Measurements from ENCODE around the gene MAP2. TPM values are rescaled to one million over a fixed set of nuclear protein-coding genes. Genes with fewer than 3 reads are reported as not detected.

The MAP2 gene
- total and polyA plus RNA-seq, 8 donors: 2.1 to 24.6 (median 11.8) TPM

- no peak overlapping the region for H3K27ac ChIP-seq
- H3K4me3 ChIP-seq: no peak overlapping the region
- no peak for TF ChIP-seq POLR2A (IDR thresholded peaks at IDR 0.05)
- no peak for TF ChIP-seq EP300 (IDR thresholded peaks at IDR 0.05)
- TF ChIP-seq, protein P1, sequence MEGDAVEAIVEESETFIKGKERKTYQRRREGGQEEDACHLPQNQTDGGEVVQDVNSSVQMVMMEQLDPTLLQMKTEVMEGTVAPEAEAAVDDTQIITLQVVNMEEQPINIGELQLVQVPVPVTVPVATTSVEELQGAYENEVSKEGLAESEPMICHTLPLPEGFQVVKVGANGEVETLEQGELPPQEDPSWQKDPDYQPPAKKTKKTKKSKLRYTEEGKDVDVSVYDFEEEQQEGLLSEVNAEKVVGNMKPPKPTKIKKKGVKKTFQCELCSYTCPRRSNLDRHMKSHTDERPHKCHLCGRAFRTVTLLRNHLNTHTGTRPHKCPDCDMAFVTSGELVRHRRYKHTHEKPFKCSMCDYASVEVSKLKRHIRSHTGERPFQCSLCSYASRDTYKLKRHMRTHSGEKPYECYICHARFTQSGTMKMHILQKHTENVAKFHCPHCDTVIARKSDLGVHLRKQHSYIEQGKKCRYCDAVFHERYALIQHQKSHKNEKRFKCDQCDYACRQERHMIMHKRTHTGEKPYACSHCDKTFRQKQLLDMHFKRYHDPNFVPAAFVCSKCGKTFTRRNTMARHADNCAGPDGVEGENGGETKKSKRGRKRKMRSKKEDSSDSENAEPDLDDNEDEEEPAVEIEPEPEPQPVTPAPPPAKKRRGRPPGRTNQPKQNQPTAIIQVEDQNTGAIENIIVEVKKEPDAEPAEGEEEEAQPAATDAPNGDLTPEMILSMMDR (IDR thresholded peaks at IDR 0.05): no peak
- TF ChIP-seq POLR2AphosphoS5 (IDR thresholded peaks at IDR 0.05): no peak
- no peaks in the 10 kb centered on the region for H3K9me3 ChIP-seq
- intact Hi-C loops (cut with DNase I; ENCODE audit: low total_unique reads): no loop called here
- no peaks in the 10 kb centered on the region for H3K36me3 ChIP-seq
- WGBS, 5 donors: 47 to 86% (median 77%) methylated on average over 4 of the region's 4 CpGs
- H3K4me1 ChIP-seq: no peaks in the 10 kb centered on the region
- peak in 1 of 2 donors; percentile 8 for DNase-seq
- H3K27me3 ChIP-seq: no peaks in the 10 kb centered on the region
These were observed 262.1 kb downstream of the MAP2 start for GRCh38 chr2:209685963-209686362.

DNA sequence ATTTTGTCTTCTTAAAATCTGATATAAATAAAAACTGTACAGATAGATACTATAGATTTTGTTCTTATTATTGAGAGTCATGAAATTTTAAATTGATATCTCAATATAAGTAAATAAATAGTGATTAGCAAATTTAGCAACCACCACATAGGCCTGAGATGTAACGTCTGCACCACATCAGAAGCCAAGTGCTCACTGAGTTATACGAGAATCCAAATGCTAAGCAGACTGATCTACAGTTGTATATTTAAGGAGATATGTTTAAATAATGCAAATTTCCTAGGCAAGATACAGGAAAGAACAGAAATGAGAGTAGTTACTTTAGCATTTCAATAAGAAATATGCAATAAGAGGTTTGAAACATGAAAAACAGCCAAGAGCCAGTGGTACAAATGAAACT, 262.6 kb downstream of the MAP2 start:
- H3K36me3 ChIP-seq: no peaks in the 10 kb centered on the region
- no peaks in the 10 kb centered on the region for H3K27me3 ChIP-seq
- WGBS, 5 donors: 42 to 74% (median 71%) methylated on average over 2 of the region's 2 CpGs
- no peak overlapping the region for H3K27ac ChIP-seq
- H3K4me1 ChIP-seq: no peaks in the 10 kb centered on the region
- no peak overlapping the region for H3K4me3 ChIP-seq
- no peak for DNase-seq
- no peaks in the 10 kb centered on the region for H3K9me3 ChIP-seq
- no peak for TF ChIP-seq POLR2A (IDR thresholded peaks at IDR 0.05)
- TF ChIP-seq POLR2AphosphoS5 (IDR thresholded peaks at IDR 0.05): no peak
- TF ChIP-seq EP300 (IDR thresholded peaks at IDR 0.05): no peak
- TF ChIP-seq, protein P1 (IDR thresholded peaks at IDR 0.05): no peak
- intact Hi-C loops (cut with DNase I; ENCODE audit: low total_unique reads): no loop called here

DNA sequence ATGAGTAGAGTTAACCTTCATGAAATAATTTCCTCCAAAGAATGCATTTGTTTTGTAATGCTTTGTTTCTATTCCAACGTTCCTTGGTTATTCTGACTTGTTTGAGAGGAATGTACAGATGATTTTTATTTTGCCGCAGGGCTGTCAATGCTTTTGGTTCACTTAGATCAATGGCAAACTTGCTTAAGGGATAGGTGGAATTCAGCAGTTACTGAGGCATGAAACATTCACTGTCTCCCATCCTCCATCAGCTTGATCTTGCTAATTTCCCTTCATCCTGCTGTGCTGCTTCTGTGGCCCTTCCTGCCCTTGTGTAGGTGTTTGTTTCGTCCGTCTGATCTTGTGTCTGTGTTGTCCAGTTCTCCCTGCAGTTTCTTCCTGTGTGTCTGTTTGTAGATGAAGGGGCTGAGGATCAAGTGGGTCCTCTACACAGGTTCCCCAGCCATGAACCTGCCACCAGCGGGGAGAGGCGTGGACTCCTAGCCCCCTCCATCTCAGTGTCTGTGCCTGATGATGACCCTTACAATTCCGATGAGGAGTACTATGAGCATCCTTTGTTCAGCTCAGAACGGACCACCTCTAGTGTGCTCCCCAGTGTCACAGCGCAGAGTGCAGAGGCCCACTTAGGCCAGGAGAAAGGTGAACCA, 263.6 kb downstream of the MAP2 start:
- H3K27ac ChIP-seq: no peak overlapping the region
- H3K27me3 ChIP-seq: no peaks in the 10 kb centered on the region
- no peak for DNase-seq
- no peaks in the 10 kb centered on the region for H3K9me3 ChIP-seq
- WGBS, 5 donors: 84 to 91% (median 87%) methylated on average over 9 of the region's 9 CpGs
- no peaks in the 10 kb centered on the region for H3K36me3 ChIP-seq
- no peak overlapping the region for H3K4me3 ChIP-seq
- H3K4me1 ChIP-seq: no peaks in the 10 kb centered on the region
- TF ChIP-seq, protein P1 (IDR thresholded peaks at IDR 0.05): no peak
- no peak for TF ChIP-seq POLR2AphosphoS5 (IDR thresholded peaks at IDR 0.05)
- no peak for TF ChIP-seq POLR2A (IDR thresholded peaks at IDR 0.05)
- TF ChIP-seq EP300 (IDR thresholded peaks at IDR 0.05): no peak
- intact Hi-C loops (cut with DNase I; ENCODE audit: low total_unique reads): no loop called here

DNA sequence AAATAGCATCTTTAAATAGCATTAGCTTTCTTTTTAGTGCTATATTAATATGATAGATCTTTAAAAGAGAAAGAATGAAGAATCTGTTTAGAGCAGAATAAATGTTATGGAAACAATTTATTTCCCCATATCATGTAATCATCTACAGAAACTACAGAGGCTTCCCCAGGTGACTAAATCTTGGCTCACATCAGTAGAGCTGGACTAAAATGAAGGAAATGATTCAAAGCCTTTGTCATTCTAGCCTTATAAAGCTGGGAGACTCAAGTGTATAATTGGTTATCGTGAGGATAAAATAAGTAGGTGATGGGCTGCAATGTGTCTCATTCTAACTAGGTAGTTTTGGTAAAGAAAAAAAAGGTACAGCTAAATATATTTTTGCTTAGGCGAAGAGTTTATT, 264.5 kb downstream of the MAP2 start:
- TF ChIP-seq, protein P1 (IDR thresholded peaks at IDR 0.05): no peak
- no peak for TF ChIP-seq POLR2AphosphoS5 (IDR thresholded peaks at IDR 0.05)
- no peak for TF ChIP-seq POLR2A (IDR thresholded peaks at IDR 0.05)
- TF ChIP-seq EP300 (IDR thresholded peaks at IDR 0.05): no peak
- 87 to 94% (median 90%) methylated on average over 2 of the region's 2 CpGs for WGBS, 5 donors

More for the DNA sequence above, 264.5 kb downstream of the MAP2 start:
- no peaks in the 10 kb centered on the region for H3K4me1 ChIP-seq
- H3K36me3 ChIP-seq: no peaks in the 10 kb centered on the region
- H3K4me3 ChIP-seq: no peak overlapping the region
- no peaks in the 10 kb centered on the region for H3K9me3 ChIP-seq
- no peaks in the 10 kb centered on the region for H3K27me3 ChIP-seq
- H3K27ac ChIP-seq: no peak overlapping the region
- DNase-seq: no peak
- intact Hi-C loops (cut with DNase I; ENCODE audit: low total_unique reads): no loop called here
